ENCODE data around the gene SPATA22. TPM values are rescaled to one million over a fixed set of nuclear protein-coding genes. Genes with fewer than 3 reads are reported as not detected.

Gene SPATA22
- total and polyA plus RNA-seq, 2 experiments from 2014 or later = not detected

DNA sequence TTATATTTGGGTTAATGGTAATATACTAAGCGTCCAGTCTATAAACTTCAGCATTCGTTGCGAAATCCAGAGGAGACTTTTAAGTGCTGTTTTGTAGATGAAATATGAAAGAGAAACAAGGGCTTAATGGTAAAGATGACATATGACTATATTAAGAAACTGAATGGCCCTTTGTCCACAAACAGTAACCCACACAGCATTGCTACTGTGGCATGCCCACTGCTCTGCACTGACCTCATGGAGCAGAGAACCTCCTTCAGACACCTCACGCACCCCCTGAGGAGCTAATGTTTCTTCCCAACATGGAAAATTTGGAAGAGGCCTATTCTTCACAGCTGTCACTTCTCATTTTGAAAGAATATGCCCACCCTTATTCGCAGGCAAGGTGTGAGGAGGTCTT is 30.8 kb upstream of the SPATA22 start:
- no peak overlapping the region for H3K4me3 Mint-ChIP-seq

DNA sequence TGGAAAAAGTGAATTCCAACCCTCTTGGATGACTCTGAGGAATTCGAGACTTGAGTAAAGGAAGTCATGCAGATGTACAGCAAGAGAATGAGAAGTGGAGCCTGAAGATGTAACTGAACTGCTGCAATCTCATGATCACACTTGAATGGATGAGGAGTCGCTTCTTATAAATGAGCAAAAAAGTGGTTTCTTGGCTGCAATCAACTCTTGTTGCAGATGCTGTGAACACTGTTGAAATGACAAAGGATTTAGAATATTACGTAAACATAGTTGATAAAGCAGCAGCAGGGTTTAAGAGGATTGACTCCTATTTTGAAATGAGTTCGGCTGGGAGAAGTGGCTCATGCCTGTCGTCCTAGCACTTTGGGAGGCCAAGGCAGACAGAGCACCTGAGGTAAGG is 29.7 kb upstream of the SPATA22 start:
- peaks cover 19% of the 10 kb centered on the region for H3K4me1 Mint-ChIP-seq
- DNase-seq (ENCODE audit: low spot score) = no peak
- Histone ChIP-seq H4K20me1 (replicated peaks; ENCODE audit: insufficient read depth) (no peaks in the 10 kb centered on the region), H3K36me3 (ENCODE audit: insufficient read depth) (no peaks in the 10 kb centered on the region), H2AFZ (peak overlapping the region; percentile 39), H3F3A (replicated peaks; ENCODE audit: low read depth) (no peaks in the 10 kb centered on the region), H3K79me2 (replicated peaks; ENCODE audit: insufficient read depth) (no peaks in the 10 kb centered on the region), H3K27ac (ENCODE audit: low read depth) (no peak overlapping the region), H3K27me3 (ENCODE audit: insufficient read depth) (no peaks in the 10 kb centered on the region), H3K9me2 (ENCODE audit: insufficient read depth) (no peaks in the 10 kb centered on the region), H3K4me3 (no peak overlapping the region), H3K4me1 (ENCODE audit: insufficient read depth) (peaks cover 27% of the 10 kb centered on the region), H3K4me2 (no peak overlapping the region)
- TF ChIP-seq, protein P1, sequence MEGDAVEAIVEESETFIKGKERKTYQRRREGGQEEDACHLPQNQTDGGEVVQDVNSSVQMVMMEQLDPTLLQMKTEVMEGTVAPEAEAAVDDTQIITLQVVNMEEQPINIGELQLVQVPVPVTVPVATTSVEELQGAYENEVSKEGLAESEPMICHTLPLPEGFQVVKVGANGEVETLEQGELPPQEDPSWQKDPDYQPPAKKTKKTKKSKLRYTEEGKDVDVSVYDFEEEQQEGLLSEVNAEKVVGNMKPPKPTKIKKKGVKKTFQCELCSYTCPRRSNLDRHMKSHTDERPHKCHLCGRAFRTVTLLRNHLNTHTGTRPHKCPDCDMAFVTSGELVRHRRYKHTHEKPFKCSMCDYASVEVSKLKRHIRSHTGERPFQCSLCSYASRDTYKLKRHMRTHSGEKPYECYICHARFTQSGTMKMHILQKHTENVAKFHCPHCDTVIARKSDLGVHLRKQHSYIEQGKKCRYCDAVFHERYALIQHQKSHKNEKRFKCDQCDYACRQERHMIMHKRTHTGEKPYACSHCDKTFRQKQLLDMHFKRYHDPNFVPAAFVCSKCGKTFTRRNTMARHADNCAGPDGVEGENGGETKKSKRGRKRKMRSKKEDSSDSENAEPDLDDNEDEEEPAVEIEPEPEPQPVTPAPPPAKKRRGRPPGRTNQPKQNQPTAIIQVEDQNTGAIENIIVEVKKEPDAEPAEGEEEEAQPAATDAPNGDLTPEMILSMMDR (conservative IDR thresholded peaks at IDR 0.05; ENCODE audit: low read depth in 2 of 2) = no peak
- TF ChIP-seq CREB1 (CRISPR knock-in tag; IDR thresholded peaks at IDR 0.05; ENCODE audit: low read depth) (no peak), POLR2AphosphoS5 (IDR thresholded peaks at IDR 0.05; ENCODE audit: low read depth) (no peak)
- TF ChIP-seq, protein P2, sequence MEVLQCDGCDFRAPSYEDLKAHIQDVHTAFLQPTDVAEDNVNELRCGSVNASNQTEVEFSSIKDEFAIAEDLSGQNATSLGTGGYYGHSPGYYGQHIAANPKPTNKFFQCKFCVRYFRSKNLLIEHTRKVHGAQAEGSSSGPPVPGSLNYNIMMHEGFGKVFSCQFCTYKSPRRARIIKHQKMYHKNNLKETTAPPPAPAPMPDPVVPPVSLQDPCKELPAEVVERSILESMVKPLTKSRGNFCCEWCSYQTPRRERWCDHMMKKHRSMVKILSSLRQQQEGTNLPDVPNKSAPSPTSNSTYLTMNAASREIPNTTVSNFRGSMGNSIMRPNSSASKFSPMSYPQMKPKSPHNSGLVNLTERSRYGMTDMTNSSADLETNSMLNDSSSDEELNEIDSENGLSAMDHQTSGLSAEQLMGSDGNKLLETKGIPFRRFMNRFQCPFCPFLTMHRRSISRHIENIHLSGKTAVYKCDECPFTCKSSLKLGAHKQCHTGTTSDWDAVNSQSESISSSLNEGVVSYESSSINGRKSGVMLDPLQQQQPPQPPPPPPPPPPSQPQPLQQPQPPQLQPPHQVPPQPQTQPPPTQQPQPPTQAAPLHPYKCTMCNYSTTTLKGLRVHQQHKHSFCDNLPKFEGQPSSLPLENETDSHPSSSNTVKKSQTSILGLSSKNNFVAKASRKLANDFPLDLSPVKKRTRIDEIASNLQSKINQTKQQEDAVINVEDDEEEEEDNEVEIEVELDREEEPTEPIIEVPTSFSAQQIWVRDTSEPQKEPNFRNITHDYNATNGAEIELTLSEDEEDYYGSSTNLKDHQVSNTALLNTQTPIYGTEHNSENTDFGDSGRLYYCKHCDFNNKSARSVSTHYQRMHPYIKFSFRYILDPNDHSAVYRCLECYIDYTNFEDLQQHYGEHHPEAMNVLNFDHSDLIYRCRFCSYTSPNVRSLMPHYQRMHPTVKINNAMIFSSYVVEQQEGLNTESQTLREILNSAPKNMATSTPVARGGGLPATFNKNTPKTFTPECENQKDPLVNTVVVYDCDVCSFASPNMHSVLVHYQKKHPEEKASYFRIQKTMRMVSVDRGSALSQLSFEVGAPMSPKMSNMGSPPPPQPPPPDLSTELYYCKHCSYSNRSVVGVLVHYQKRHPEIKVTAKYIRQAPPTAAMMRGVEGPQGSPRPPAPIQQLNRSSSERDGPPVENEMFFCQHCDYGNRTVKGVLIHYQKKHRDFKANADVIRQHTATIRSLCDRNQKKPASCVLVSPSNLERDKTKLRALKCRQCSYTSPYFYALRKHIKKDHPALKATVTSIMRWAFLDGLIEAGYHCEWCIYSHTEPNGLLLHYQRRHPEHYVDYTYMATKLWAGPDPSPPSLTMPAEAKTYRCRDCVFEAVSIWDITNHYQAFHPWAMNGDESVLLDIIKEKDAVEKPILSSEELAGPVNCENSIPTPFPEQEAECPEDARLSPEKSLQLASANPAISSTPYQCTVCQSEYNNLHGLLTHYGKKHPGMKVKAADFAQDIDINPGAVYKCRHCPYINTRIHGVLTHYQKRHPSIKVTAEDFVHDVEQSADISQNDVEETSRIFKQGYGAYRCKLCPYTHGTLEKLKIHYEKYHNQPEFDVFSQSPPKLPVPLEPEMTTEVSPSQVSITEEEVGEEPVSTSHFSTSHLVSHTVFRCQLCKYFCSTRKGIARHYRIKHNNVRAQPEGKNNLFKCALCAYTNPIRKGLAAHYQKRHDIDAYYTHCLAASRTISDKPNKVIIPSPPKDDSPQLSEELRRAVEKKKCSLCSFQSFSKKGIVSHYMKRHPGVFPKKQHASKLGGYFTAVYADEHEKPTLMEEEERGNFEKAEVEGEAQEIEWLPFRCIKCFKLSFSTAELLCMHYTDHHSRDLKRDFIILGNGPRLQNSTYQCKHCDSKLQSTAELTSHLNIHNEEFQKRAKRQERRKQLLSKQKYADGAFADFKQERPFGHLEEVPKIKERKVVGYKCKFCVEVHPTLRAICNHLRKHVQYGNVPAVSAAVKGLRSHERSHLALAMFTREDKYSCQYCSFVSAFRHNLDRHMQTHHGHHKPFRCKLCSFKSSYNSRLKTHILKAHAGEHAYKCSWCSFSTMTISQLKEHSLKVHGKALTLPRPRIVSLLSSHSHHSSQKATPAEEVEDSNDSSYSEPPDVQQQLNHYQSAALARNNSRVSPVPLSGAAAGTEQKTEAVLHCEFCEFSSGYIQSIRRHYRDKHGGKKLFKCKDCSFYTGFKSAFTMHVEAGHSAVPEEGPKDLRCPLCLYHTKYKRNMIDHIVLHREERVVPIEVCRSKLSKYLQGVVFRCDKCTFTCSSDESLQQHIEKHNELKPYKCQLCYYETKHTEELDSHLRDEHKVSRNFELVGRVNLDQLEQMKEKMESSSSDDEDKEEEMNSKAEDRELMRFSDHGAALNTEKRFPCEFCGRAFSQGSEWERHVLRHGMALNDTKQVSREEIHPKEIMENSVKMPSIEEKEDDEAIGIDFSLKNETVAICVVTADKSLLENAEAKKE (CRISPR knock-in tag; IDR thresholded peaks at IDR 0.05) = no peak
- no peak for ATAC-seq
- peaks cover 12% of the 10 kb centered on the region; the same call in 2 of the 3 replicates for H3K36me3 Mint-ChIP-seq (ENCODE audit: low read depth)
- no peak overlapping the region for H3K4me3 Mint-ChIP-seq
- H3K27me3 Mint-ChIP-seq (ENCODE audit: insufficient read depth, low read depth, poor library complexity) = peaks cover 2% of the 10 kb centered on the region
- no peak overlapping the region for H3K27ac Mint-ChIP-seq
- H3K9me3 Mint-ChIP-seq = peaks cover 14% of the 10 kb centered on the region

More for the DNA sequence above, 30.8 kb upstream of the SPATA22 start:
- H3K36me3 ChIP-seq (ENCODE audit: insufficient read depth) = no peaks in the 10 kb centered on the region
- H4K20me1 ChIP-seq (replicated peaks; ENCODE audit: insufficient read depth) = no peaks in the 10 kb centered on the region
- Mint-ChIP-seq H3K27ac (no peak overlapping the region), H3K36me3 (ENCODE audit: low read depth) (peaks cover 12% of the 10 kb centered on the region; the same call in 2 of the 3 replicates), H3K4me1 (peaks cover 14% of the 10 kb centered on the region), H3K27me3 (ENCODE audit: insufficient read depth, low read depth, poor library complexity) (peaks cover 6% of the 10 kb centered on the region), H3K9me3 (peaks cover 14% of the 10 kb centered on the region)
- DNase-seq (ENCODE audit: low spot score) = no peak
- no peak overlapping the region for H3K27ac ChIP-seq (ENCODE audit: low read depth)
- no peaks in the 10 kb centered on the region for H3F3A ChIP-seq (replicated peaks; ENCODE audit: low read depth)
- peaks cover 2% of the 10 kb centered on the region for H3K9me2 ChIP-seq (ENCODE audit: insufficient read depth)
- H3K4me2 ChIP-seq = no peak overlapping the region
- no peaks in the 10 kb centered on the region for H3K27me3 ChIP-seq (ENCODE audit: insufficient read depth)
- peaks cover 18% of the 10 kb centered on the region for H3K4me1 ChIP-seq (ENCODE audit: insufficient read depth)
- no peak overlapping the region for H2AFZ ChIP-seq
- no peaks in the 10 kb centered on the region for H3K79me2 ChIP-seq (replicated peaks; ENCODE audit: insufficient read depth)
- TF ChIP-seq EZH2 (IDR thresholded peaks at IDR 0.05; ENCODE audit: low read depth, unreplicated experiment) = no peak
- no peak for TF ChIP-seq STAT1 (IDR thresholded peaks at IDR 0.05; ENCODE audit: unreplicated experiment)
- TF ChIP-seq ZNF331 (CRISPR knock-in tag; IDR thresholded peaks at IDR 0.05; ENCODE audit: low read depth) = no peak
- TF ChIP-seq, protein P3, sequence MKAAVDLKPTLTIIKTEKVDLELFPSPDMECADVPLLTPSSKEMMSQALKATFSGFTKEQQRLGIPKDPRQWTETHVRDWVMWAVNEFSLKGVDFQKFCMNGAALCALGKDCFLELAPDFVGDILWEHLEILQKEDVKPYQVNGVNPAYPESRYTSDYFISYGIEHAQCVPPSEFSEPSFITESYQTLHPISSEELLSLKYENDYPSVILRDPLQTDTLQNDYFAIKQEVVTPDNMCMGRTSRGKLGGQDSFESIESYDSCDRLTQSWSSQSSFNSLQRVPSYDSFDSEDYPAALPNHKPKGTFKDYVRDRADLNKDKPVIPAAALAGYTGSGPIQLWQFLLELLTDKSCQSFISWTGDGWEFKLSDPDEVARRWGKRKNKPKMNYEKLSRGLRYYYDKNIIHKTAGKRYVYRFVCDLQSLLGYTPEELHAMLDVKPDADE (IDR thresholded peaks at IDR 0.05) = no peak
- TF ChIP-seq ZNF114 (CRISPR knock-in tag; IDR thresholded peaks at IDR 0.05) = no peak
- TF ChIP-seq, protein P1 (conservative IDR thresholded peaks at IDR 0.05; ENCODE audit: low read depth in 2 of 2) = no peak
- ATAC-seq = no peak
- H3K4me3 ChIP-seq = no peak overlapping the region

Data from GM23338 (cell line).